AG09309 (cell line): ENCODE measurements around the gene CXCR6.
A peak's percentile ranks its signal among the peaks of the same experiment; 100 is the strongest.

Experiments
- DNase-seq: peaks from one replicate; pipeline ENCODE4 v3.0.0-alpha.2; 2010; ENCODE audit warnings: low read depth
- H3K4me3 ChIP-seq: 2 replicates; pipeline ENCODE4 v1.5.1; 2011; ENCODE audit warnings: mild to moderate bottlenecking, low read depth, low read length, moderate library complexity; ENCODE audit not compliant: control insufficient read depth
- TF ChIP-seq, protein P1 (sequence below): IDR thresholded peaks from 2 replicates; pipeline ENCODE4 v1.5.1; 2011; ENCODE audit warnings: mild to moderate bottlenecking, low read depth, low read length, inconsistent platforms; ENCODE audit not compliant: insufficient read depth, control insufficient read depth; ENCODE audit errors: missing control alignments

Gene CXCR6

DNA sequence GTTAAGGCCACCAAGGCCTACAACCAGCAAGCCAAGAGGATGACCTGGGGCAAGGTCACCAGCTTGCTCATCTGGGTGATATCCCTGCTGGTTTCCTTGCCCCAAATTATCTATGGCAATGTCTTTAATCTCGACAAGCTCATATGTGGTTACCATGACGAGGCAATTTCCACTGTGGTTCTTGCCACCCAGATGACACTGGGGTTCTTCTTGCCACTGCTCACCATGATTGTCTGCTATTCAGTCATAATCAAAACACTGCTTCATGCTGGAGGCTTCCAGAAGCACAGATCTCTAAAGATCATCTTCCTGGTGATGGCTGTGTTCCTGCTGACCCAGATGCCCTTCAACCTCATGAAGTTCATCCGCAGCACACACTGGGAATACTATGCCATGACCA, 3.6 kb downstream of the CXCR6 start:
- H3K4me3 ChIP-seq: no peak overlapping the region
- TF ChIP-seq, protein P1, sequence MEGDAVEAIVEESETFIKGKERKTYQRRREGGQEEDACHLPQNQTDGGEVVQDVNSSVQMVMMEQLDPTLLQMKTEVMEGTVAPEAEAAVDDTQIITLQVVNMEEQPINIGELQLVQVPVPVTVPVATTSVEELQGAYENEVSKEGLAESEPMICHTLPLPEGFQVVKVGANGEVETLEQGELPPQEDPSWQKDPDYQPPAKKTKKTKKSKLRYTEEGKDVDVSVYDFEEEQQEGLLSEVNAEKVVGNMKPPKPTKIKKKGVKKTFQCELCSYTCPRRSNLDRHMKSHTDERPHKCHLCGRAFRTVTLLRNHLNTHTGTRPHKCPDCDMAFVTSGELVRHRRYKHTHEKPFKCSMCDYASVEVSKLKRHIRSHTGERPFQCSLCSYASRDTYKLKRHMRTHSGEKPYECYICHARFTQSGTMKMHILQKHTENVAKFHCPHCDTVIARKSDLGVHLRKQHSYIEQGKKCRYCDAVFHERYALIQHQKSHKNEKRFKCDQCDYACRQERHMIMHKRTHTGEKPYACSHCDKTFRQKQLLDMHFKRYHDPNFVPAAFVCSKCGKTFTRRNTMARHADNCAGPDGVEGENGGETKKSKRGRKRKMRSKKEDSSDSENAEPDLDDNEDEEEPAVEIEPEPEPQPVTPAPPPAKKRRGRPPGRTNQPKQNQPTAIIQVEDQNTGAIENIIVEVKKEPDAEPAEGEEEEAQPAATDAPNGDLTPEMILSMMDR: no peak
- DNase-seq: no peak

DNA sequence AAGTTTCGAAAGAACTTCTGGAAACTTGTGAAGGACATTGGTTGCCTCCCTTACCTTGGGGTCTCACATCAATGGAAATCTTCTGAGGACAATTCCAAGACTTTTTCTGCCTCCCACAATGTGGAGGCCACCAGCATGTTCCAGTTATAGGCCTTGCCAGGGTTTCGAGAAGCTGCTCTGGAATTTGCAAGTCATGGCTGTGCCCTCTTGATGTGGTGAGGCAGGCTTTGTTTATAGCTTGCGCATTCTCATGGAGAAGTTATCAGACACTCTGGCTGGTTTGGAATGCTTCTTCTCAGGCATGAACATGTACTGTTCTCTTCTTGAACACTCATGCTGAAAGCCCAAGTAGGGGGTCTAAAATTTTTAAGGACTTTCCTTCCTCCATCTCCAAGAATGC, 4.1 kb downstream of the CXCR6 start:
- TF ChIP-seq, protein P1: no peak
- H3K4me3 ChIP-seq: no peak overlapping the region
- DNase-seq: no peak

- peak; percentile 92 for DNase-seq
- TF ChIP-seq, protein P1: no peak
- H3K4me3 ChIP-seq: no peak overlapping the region
Observed at GRCh38 chr3:45948311-45948781, 5.1 kb downstream of the CXCR6 start.

DNA sequence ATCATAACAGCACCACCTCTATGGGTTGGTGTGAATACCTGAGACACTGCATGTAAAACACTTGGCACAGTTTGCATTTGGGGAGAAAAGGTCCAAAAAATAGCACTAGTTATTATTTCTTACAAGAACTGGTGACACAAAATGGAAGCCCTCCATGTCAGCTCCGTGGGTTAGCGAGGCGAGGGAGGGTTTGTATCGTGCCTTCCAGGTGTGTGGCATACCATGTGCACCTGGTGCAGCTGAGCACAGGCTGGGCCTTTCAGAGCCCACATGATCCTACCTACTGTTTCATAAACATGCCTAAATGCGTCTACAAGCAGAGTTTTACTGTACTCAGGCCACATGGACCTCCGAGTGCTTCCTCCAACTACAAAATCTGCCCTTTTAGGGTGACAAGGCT, 5.6 kb downstream of the CXCR6 start:
- DNase-seq: no peak
- no peak overlapping the region for H3K4me3 ChIP-seq
- TF ChIP-seq, protein P1: no peak

GRCh38 chr3:45949432-45949831, 6.2 kb downstream of the CXCR6 start:
- TF ChIP-seq, protein P1: no peak
- no peak for DNase-seq
- no peak overlapping the region for H3K4me3 ChIP-seq

- TF ChIP-seq, protein P1: no peak
- no peak for DNase-seq
- no peak overlapping the region for H3K4me3 ChIP-seq
Observed at GRCh38 chr3:45950131-45950530, 6.9 kb downstream of the CXCR6 start.
